Left colon (tissue), 2 donors: ENCODE results near the gene MRNIP. TPM values are rescaled to one million over a fixed set of nuclear protein-coding genes. Genes with fewer than 3 reads are reported as not detected.
"Not testable (repeated sequence)": the region's sequence is repeated elsewhere in the genome, so short reads cannot be mapped to it uniquely, and the experiment has no call there.

Experiments used
- ATAC-seq: fragments of 200-7000 bp; cut with Tn5 transposase; one replicate; pipeline ENCODE4 v1.9.1; 2020; ENCODE audit warnings: mild to moderate bottlenecking, moderate library complexity
- DNase-seq, 2 donors: peaks; one replicate each; pipeline ENCODE4 v3.0.0-alpha.2; 2020
- intact Hi-C, 2 donors: fragments of 100-400 bp; cut with DNase I in 1 of 2; cut with micrococcal nuclease in 1 of 2; formaldehyde crosslinking; loops; one replicate each; pipeline versions ENCODE4 v1.11.2 to v1.14.0; 2022; cut with DNase I, micrococcal nuclease
- total RNA-seq, 2 donors: library from RNA; stranded (reverse); fragmentation: NEBNext Ultra II Directional; extraction: Animal tissue kit (Norgen Biotek cat#: 25700); gene quantifications; one replicate each; pipeline ENCODE4 v1.2.1, GENCODE V29; 2021
- donor health status: DM: no; HTN: no; CAD: no.
- donor health status: DM: yes; HTN: yes; CAD: no.

Gene MRNIP
- total RNA-seq, 2 donors from 2014 or later = 16.6 to 18.9 TPM

DNA sequence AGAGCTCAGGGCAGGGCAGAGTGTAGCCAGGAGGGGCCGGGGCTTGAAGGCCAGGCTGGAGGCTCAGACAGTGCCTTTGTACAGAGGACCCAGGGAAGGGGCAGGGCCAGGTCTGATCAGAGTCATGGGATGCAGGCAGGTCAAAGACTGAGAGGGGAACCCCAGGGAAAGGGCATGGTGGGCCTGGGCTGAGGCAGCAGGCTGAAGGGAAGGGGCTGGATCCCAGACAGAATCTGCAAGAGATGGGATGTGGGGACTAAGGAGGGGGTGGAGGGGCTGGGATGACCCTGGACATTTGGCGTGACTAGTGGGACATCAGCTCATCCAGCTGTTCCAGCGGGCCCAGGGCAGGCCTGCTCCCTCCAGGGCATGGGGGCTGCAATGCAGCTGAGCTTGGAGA, 15.5 kb upstream of the MRNIP start:
- DNase-seq (no peak), ATAC-seq (no peak)
- intact Hi-C loops = no loop called here

- no peak for DNase-seq
- intact Hi-C loops = no loop called here
- no peak for ATAC-seq
Observed at GRCh38 chr5:179873588-179874110, 15.0 kb upstream of the MRNIP start.

GRCh38 chr5:179872828-179873575, 14.4 kb upstream of the MRNIP start:
- ATAC-seq (no peak), DNase-seq (no peak)
- intact Hi-C loops = no loop called here

GRCh38 chr5:179872055-179872827, 13.6 kb upstream of the MRNIP start:
- intact Hi-C loops = no loop called here
- no peak for DNase-seq
- no peak for ATAC-seq

DNA sequence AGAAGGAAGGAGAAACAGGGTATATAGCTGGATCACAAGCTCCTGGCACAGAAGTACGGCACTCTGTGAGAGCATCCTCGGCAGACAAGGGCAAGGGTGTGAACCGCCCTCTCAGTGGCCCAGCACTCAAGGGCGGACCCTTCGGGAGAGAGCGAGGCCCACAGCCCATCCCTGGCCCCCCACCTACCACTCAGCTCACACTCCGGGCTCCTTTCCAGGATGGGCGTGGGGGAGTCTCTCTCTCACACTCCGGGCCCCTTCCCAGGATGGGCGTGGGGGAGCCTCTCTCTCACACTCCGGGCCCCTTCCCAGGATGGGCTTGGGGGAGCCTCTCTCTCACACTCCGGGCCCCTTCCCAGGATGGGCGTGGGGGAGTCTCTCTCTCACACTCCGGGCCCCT, 12.9 kb upstream of the MRNIP start:
- DNase-seq, intact Hi-C loops, ATAC-seq: not testable (repeated sequence)

- intact Hi-C loops = no loop called here
- ATAC-seq (no peak), DNase-seq (no peak)
Observed at GRCh38 chr5:179870952-179871351, 12.3 kb upstream of the MRNIP start.

- intact Hi-C loops = no loop called here
- DNase-seq (peak in 1 of 2 donors; percentile 64), ATAC-seq (peak; percentile 51)
Observed at GRCh38 chr5:179870403-179870903, 11.8 kb upstream of the MRNIP start.

DNA sequence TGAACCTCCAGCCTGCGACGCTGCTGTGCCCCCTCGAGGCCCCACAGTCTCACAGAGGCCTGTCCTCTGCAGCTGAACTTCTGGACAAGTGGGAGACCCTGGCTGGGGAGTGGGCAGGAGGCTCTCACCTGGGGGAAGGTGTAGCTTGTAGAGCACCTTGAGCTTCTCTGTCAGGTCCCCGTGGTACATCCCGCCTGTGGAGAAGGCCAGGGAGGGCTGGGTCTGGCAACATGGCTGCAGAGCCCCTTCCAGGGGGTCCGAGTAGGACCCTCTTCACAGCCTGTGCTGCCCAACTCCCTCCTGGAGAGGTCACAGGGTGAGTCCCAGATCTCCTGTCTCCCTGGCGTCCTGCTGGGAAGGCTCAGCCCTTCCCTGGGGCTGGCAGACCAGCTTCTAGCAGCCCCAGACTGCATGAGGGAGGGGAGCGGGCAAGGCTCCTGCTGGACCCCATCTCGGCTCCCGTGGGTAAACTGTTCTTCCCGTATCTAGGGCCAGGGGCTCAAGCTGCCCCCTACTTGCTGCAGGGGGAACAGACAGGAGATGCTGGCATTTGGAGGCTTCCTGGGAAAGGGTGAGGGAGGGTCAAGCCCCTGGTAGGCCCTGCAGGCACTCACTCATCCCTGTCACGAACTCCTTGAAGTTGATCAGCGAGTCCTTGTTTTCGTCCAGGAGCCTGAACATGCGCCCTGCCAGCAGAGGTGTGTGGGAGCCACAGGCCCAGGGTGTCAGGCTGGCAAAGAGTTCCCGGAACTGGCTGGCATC, 11.2 kb upstream of the MRNIP start:
- intact Hi-C loops = no loop called here

DNA sequence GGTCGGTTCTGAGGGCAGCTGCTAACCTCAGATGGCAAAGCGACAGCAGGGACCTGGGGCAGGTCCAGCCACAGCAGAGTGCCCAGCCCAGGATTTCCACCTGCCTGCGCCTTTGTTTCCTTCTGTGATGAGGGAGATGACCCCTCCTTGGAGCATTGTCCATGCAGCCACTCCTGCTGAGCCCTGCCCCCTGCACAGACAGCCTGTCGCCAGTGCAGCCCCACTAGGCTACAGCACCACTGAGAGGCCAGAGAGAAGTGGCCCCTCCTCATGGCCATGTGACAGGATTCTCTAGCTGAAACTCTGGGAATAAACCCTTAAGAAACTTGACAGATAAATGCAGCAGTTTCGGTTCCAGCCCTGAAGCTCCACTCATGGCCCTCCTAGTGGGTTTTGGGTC, 10.5 kb upstream of the MRNIP start:
- DNase-seq (no peak), ATAC-seq (no peak)
- intact Hi-C loops = no loop called here

More for the DNA sequence above, 11.2 kb upstream of the MRNIP start:
- no peak for DNase-seq
- no peak for ATAC-seq

DNA sequence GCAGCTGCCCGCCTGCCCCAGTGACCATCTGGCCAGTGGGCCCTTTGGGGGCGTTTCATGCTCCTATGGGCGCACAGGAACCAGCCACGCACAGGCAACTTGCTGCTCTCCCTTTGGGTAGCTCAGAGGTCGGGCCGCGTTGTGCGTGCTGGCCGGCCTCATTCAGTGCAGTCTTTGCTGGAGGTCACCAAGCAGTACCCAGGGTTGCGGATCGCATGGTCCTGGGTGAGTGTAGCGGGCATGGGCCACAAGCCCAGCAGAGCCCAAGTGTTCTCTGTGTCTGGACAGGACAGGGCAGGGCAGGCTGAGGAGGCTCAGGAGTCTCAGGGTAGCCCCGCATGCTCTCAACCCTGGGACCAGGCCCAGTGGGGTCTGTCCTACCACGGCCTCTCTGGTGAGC, 9.9 kb upstream of the MRNIP start:
- DNase-seq (no peak), ATAC-seq (no peak)
- intact Hi-C loops = no loop called here

- intact Hi-C loops = no loop called here
- DNase-seq (no peak), ATAC-seq (no peak)
Observed at GRCh38 chr5:179867476-179867875, 8.9 kb upstream of the MRNIP start.

DNA sequence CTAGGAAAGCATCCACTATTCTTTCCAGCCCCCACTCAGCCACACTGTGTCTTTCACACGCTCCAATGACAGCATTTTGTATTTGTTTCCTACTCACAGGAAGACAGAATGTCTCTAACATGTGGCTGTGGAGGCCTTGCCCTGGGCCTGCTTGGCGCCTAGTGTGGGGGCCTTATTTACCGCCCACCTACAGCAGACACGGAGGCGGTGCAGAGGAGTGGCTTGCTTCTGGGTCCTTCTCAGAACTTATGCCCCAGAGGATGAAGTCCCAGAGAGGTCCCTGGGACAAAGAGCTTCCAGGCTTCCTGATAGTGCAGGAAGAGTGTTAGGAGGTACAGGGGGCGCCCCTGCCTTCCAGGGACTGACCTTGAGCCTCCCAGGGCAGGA, 8.5 kb upstream of the MRNIP start:
- no peak for DNase-seq
- intact Hi-C loops = no loop called here
- ATAC-seq = no peak

GRCh38 chr5:179866241-179867078, 7.8 kb upstream of the MRNIP start:
- ATAC-seq = peak; percentile 2
- no peak for DNase-seq
- intact Hi-C loops = no loop called here

GRCh38 chr5:179865491-179866240, 7.0 kb upstream of the MRNIP start:
- intact Hi-C loops = no loop called here
- ATAC-seq (peak; percentile 58), DNase-seq (no peak)

DNA sequence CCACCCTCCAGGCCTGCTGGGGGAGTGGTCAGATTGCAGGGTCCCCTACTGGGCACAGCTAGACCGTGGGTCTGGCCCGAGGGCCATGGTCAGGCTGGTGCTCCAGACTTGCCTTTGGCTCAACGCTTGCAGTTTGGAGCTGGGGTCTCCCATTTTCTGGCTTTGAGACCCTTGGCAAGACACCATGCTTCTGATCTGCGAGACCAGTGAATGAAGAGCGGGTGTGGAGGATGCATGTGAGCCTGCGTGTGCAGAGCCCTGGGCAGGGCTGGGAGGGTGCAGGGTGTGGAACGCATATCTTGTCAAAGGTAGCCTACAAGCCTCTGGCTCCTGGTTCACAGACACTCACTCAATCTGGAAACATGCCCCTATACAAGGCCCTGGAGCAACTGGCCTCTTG, 6.1 kb upstream of the MRNIP start:
- DNase-seq (no peak), ATAC-seq (no peak)
- intact Hi-C loops = no loop called here

- ATAC-seq (no peak), DNase-seq (no peak)
- intact Hi-C loops = no loop called here
Observed at GRCh38 chr5:179863449-179864085, 5.0 kb upstream of the MRNIP start.

- no peak for ATAC-seq
- intact Hi-C loops = no loop called here
Observed at GRCh38 chr5:179862891-179863290, 4.3 kb upstream of the MRNIP start.

More at GRCh38 chr5:179862891-179863290, 4.3 kb upstream of the MRNIP start:
- no peak for DNase-seq
